Activated CD4-positive, alpha-beta T cell treated with anti-CD3 and anti-CD28 coated beads for 4 hours (primary cell): ENCODE results near the gene GPR68.
"Not testable (repeated sequence)": the region's sequence is repeated elsewhere in the genome, so short reads cannot be mapped to it uniquely, and the experiment has no call there.

Experiments used
- DNase-seq, 2 donors: peaks; one replicate each; pipeline ENCODE4 v3.0.0-alpha.2; 2020

The GPR68 gene

GRCh38 chr14:91252871-91253794, 8.6 kb upstream of the GPR68 start:
- DNase-seq, result peak; percentile 50 to 53

GRCh38 chr14:91250912-91251311, 6.4 kb upstream of the GPR68 start:
- no peak for DNase-seq

DNA sequence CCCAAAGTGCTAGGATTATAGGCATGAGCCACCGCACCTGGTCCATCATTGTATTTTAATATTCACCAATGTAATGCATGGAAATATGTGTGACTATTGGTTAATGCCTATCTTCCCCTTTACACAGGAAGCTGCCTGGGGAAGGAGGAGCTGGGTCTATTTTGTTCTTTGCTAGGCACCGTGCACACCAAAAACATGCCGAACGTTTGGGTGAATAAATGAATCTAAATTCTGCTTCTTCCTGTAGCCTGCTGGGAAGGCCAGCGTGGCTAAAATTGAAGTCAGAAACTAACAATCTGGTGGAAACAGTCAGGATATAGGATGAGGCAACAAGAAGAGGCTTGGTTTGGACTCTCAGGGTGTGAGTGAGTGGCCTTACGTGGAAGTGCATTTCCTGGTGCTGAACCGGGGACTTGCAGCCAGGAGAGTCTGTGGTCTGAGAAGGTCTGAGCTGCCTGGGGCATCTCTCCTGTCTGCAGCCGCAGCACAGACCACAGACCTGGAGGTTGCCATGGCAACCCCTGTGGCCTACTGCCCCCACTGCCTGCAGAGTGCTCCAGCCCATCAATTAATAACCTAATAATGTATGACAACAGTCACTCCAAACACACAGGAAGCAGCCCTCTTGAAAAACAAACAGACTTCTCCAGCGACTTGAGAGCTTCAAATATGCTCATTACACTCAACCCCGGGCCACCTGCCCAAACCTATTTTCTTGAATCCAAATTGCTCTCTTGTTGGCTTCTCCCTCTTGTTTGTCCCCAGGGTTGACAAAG, 5.5 kb upstream of the GPR68 start:
- peak in 1 of 2 donors; percentile 36 for DNase-seq

DNA sequence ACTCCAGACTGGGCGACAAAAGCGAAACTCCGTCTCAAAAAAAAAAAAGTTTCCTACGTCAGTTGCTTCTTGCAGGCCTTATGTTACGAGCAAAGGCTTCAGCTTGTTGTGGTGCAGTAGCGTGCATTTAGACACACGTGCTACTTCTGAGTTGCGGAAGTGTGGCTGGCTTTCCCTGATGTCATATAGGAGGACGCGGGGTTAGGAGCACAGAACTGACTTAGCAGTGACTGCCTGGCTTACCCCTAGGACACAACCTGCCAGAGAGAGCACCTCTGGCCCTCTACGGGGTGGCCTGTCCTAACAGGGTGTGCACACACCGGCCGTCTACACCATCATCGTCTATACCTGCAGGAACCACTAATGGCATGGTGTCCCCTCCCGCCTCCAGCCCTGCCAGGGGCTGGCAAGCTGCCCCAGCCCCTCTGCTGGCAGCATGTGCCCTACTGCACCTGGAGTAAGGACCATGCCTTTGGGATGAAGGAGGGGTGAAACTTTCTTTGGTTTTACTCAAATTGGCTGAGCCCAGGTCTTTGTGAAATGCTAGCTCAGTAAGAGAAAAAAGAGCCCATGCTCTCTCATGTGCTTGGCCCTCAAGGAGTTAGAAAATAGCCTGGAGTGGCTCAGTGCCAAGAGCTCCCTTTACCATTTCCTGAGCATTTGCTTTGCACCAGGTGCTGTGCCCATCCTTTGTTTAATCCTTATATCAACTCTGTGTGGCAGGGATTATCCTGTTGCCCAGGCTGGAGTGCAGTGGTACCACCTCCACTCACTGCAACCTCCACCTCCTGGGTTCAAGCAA, 1.7 kb upstream of the GPR68 start:
- DNase-seq, result peak; percentile 76 to 78

- DNase-seq, result not testable (repeated sequence)
Measured at GRCh38 chr14:91245616-91246015, 1.1 kb upstream of the GPR68 start.

- peak; percentile 73 to 78 for DNase-seq
Measured at GRCh38 chr14:91245029-91245428, 525 bp upstream of the GPR68 start.

GRCh38 chr14:91243074-91243471, 1.4 kb downstream of the GPR68 start:
- DNase-seq, result no peak

- peak in 1 of 2 donors; percentile 20 for DNase-seq
Measured at GRCh38 chr14:91242635-91243034, 1.9 kb downstream of the GPR68 start.

DNA sequence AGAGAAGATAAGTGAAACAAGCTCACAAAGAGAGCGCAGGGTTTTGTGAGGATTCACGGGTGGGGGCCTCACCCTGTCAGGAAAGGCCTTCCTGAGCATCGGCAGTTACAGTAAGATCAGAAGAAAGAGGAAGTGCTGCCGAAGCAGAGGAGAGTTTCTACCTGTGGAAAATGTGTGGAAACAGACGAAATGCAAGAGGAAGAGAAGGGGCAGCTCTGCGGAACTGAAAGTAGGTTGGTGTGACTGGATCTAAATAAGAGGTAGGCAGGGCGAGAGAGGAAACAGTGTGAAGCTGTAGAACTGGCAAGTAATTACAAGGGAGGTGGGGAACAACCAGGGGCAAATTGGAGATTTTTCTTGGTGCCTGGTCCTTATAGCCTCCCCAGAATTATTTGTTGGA, 2.6 kb downstream of the GPR68 start:
- DNase-seq, result peak in 1 of 2 donors; percentile 58

- DNase-seq, result no peak
Measured at GRCh38 chr14:91238661-91239060, 5.8 kb downstream of the GPR68 start.

DNA sequence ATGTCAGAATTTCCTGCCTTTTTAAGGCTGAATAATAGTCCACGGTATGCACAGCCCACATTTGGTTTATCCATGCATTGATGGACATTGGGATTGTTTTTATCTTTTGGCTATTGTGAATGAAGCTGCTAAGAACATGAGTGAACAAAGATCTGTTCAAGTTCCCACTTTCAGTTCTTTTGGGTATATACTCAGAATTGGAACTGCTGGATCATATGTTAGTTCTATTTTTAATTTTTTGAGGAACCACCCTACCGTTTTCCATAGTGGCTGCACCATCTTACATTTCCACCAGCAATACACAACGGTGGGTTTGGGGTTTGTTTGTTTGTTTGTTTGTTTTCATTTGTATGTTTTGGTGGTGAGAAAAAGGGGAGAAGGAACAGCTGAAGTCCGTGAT, 6.4 kb downstream of the GPR68 start:
- no peak for DNase-seq

GRCh38 chr14:91237219-91237618, 7.3 kb downstream of the GPR68 start:
- DNase-seq, result no peak

DNA sequence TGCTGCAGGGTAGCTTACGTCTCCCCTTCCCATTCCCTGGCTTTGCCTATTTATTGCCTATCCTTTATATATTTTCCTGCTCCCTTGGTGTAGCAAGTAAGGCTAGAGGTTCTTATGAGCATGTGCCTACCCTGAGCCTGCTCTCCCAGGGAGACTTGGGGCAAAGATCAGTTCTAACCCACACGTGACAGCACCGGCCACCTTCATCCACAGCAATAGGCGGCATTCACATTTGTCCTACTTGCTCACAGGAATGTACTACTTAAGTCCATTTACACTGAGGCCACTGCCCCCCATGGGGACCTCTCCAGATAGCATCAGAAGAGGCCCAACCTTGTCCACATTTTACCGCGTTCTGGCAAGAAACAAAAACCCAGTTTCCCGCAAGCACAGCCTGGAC, 8.7 kb downstream of the GPR68 start:
- no peak for DNase-seq

- DNase-seq, result no peak
Measured at GRCh38 chr14:91234791-91235114, 9.8 kb downstream of the GPR68 start.

DNA sequence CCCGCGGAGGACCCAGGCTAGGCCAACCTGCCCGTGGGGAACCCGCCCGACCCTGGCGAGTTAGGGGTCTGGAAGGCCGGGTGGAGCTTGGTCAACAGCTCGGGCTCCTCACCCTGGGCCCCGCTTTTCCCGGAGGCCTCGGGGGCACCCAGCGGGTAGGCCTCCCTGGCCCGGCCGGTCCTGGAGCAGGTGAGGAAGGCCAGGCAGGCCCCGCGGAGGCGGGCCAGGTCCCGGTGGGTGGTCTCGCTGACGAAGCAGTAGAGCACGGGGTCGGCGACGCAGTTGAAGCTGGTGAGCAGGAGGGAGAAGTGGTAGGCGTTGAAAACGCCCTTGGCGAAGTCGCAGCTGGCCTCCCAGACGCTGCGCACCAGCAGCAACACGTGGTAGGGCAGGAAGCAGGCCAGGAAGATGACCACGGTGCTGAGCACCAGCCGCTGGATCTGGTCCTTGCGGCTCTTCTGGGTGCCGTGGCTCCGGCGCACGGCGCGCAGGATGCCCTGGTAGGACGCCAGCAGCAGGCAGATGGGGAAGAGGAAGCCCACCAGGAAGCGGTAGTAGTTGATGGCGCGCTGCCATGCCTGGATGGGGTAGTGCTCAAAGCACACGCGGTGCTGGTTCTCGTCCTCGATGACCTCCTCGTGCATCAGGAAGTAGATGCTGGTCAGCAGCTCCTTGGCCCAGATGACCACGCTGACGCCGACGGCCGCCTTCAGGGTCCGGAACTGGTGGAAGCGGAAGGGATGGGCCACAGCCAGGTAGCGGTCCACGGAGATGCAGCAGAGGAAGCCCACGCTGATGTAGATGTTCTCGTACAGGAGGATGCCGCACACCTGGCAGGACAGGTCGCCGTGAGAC, 10.3 kb downstream of the GPR68 start:
- no peak for DNase-seq

DNA sequence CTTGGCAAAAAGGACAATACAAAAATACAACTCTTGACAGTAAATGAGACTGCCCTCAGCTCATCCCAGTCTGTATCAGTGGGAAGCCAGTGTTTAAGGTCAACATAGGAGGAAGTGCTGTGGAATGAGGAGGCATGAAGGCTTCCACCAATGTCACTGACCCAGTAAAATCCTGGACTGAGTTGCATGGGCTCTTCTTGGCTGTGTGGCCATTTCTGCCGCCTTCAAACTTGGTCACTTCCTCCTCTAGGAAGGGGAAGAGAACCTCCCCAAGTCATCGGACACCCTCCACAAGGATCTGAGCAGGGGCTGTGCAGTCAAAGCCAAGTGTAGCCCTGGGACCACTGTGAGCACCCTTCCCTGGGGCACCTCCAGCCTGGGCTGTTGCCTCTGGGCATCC, 11.9 kb downstream of the GPR68 start:
- no peak for DNase-seq

GRCh38 chr14:91232052-91232451, 12.5 kb downstream of the GPR68 start:
- no peak for DNase-seq

DNA sequence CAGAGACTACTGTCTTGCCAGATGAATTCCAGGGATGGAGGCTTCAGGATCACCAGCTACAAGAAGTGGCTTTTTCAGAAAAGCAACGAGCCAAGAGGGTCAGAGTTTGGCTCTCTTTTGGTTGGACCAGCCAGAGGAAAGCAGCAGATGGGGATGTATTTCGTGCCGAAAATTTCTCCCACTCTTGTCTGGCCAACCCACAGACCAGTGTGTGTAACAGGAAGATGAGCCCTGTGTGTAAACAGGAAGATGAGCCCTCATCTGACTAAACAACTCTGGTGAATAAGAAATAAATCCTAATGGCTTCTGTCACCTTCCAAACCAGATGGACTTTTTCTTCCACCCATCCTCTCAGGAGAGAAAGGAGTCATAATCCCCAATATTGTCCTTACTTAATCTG, 13.1 kb downstream of the GPR68 start:
- no peak for DNase-seq

- no peak for DNase-seq
Measured at GRCh38 chr14:91230397-91231035, 14.0 kb downstream of the GPR68 start.

DNA sequence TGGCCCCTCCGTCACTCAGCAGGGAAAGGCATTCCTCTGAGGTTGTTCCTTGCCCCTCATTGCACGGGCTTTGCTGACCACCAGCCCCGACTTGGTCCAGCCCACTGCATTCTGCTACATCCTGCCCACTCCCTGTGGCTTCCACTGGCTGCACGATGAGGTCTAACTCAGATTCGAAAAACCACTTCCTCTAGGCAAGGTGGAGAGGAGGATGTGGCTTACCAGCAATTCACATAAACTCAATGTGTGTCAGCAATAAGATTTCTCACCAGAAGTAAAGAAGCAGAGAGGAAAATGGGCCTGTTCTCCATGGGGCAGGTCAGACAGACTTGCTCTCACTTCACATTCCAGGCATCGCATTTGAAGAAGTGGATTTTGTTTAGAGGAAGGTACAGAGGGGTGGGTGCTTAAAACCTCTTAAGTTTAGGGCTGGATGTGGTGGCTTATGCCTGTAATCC, 14.7 kb downstream of the GPR68 start:
- peak; percentile 59 to 60 for DNase-seq

DNA sequence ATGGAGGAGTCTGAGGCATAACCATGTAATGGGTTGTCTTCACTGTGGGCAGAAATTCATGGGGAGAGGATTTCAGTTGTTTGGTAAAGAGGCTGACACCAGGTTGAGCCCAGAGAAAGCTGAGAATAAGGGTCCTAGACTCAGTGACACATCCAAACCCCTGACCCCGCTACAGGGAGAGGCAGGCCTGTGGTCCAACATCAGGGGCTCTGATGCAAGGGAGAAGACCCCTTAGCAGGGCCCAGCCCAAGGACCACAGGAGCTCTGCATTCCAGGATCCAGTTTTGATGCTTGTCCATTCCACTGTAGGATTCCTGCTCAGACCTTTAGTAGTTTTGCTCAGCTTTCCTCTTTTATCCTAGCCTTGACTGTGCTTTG, 15.5 kb downstream of the GPR68 start:
- DNase-seq, result no peak
